ENCODE measurements around the gene CEP350.
"Not testable (repeated sequence)": the region's sequence is repeated elsewhere in the genome, so short reads cannot be mapped to it uniquely, and the experiment has no call there.

Gene CEP350

GRCh38 chr1:179958359-179958758 lies 3.7 kb downstream of the CEP350 start:
- H3K27ac ChIP-seq, result no peak overlapping the region
- TF ChIP-seq, protein P1, sequence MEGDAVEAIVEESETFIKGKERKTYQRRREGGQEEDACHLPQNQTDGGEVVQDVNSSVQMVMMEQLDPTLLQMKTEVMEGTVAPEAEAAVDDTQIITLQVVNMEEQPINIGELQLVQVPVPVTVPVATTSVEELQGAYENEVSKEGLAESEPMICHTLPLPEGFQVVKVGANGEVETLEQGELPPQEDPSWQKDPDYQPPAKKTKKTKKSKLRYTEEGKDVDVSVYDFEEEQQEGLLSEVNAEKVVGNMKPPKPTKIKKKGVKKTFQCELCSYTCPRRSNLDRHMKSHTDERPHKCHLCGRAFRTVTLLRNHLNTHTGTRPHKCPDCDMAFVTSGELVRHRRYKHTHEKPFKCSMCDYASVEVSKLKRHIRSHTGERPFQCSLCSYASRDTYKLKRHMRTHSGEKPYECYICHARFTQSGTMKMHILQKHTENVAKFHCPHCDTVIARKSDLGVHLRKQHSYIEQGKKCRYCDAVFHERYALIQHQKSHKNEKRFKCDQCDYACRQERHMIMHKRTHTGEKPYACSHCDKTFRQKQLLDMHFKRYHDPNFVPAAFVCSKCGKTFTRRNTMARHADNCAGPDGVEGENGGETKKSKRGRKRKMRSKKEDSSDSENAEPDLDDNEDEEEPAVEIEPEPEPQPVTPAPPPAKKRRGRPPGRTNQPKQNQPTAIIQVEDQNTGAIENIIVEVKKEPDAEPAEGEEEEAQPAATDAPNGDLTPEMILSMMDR (conservative IDR thresholded peaks at IDR 0.05), result no peak

DNA sequence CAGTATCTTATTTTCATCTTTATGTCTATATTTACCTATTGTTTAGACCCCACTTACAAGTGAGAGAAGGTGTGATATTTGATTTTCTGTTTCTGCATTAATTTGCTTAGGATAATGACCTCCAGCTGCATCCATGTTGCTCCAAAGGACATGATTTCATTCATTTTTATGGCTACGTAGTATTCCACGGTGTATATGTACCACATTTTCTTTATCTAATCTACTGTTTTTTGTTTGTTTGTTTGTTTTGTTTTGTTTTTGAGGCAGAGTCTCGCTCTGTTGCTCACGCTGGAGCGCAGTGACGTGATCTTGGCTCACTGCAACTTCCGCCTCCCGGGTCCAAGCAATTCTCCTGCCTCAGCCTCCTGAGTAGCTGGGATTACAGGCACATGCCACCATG lies 7.6 kb downstream of the CEP350 start:
- H3K27ac ChIP-seq, result not testable (repeated sequence)

GRCh38 chr1:179966551-179966950 lies 11.9 kb downstream of the CEP350 start:
- TF ChIP-seq, protein P1 (conservative IDR thresholded peaks at IDR 0.05), result no peak

GRCh38 chr1:179968284-179968993 lies 13.8 kb downstream of the CEP350 start:
- TF ChIP-seq, protein P1 (conservative IDR thresholded peaks at IDR 0.05), result no peak
- H3K27ac ChIP-seq, result no peak overlapping the region

More at GRCh38 chr1:179966551-179966950, 11.9 kb downstream of the CEP350 start:
- no peak overlapping the region for H3K27ac ChIP-seq

DNA sequence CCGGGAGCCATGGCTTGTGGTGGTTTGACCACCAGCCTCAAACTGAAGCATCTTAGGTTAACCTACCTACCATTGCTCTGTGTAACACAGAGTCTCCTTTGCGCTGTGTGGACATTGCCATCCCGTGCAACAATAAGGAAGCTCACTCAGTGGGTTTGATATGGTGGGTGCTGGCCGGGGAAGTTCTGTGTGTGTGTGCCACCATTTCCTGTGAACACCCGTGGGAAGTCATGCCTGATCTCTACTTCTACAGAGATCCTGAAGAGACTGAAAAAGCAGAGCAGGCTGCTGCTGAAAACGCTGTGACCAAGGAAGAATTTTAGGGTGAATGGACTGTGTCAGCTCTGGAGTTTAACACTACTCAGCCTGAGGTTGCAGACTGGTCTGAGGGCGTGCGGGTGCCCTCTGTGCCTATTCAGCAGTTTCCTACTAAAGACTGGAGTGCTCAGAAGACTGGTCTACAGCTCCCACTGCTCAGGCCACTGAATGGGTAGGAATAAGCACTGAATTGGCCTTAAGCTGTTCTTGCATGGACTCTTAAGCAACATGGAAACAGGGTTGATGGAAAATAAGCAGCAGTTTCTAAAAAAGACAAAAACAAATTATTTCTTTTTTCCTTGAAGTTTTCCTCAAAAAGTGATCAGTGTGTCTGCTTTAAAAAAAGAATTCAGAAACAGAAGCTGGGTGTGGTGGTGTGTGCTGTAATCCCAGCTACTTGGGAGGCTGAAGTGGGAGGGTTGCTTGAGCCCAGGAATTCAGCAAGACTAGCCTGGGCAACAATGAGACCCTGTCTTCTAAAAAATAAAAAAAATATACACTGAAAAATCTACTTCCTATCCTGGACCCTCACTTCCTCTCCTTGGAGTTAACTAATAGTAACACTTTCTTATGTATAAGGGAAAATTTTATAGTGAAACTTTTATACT lies 14.6 kb downstream of the CEP350 start:
- TF ChIP-seq, protein P1 (conservative IDR thresholded peaks at IDR 0.05), result no peak
- H3K27ac ChIP-seq, result no peak overlapping the region

GRCh38 chr1:179969962-179970361 lies 15.4 kb downstream of the CEP350 start:
- H3K27ac ChIP-seq, result no peak overlapping the region
- TF ChIP-seq, protein P1 (conservative IDR thresholded peaks at IDR 0.05), result no peak

DNA sequence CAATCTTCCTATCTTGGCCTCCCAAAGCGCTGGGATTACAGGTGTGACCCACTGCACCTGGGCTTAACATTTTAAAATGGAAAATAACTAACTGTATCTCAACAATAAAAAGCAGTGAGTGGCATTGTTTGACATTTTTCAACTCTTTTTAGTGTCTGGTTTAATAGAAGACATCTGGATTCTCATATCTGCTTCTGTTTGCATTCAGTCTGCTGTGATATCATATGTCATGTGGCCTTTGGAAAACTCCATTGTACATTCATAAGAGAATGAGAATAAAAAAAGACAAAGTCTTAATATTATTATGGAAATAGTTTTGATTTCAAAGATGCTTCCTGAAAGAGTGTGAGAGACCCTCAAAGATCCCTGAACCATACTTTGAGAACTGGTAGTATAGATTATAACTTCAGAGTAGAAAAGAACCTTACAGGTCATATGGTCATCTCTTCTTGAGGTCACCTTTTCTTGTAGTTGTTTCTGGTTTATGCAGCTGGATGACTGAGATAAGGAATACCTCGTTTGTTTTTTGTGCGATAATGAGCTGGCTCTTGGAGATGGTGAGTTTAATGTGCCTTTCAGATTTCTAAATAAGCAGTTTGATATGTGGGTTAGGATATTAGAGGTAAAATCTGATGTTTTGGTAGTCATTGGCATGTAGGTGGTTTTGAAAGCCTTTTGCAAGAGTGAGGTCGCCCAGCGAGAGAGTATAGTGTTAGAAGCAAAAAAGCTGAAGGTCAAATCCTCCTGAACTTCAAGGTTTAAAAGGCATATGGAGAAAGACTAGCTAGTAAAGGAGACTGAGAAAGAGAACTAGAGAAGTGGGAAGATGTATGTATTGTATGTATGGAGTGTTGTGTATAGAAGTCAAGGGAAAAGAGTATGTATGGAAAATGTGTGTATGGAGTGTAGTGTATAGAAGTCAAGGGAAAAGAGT lies 17.2 kb downstream of the CEP350 start:
- H3K27ac ChIP-seq, result no peak overlapping the region
- TF ChIP-seq, protein P1 (conservative IDR thresholded peaks at IDR 0.05), result no peak
